CD8-positive, alpha-beta memory T cell (primary cell): ENCODE data around the gene PBX3. TPM values are rescaled to one million over a fixed set of nuclear protein-coding genes. Genes with fewer than 3 reads are reported as not detected.

ENCODE experiments used
- CTCF ChIA-PET: fragments of 350-600 bp; sonication (Branson Sonifier 250); formaldehyde crosslinking; loops from one replicate; lab custom pipeline; 2021; ENCODE audit warnings: antibody characterized with exemption; lab: Charles Lee
- POLR2A ChIA-PET: fragments of 350-600 bp; sonication (Branson Sonifier 250); formaldehyde crosslinking; loops from one replicate; lab custom pipeline; 2021; ENCODE audit warnings: antibody characterized with exemption; lab: Charles Lee
- DNase-seq, 5 donors: peaks; one replicate each; pipeline versions ENCODE4 v3.0.0 to v3.0.0-alpha.2; 2020 to 2022; ENCODE audit warnings: mixed read lengths in 1 of 5
- H3K27ac ChIP-seq: one replicate; pipeline ENCODE4 v1.7.0; 2013; ENCODE audit warnings: low read depth, mild to moderate bottlenecking, low read length, moderate library complexity
- H3K27me3 ChIP-seq: 2 replicates; pipeline ENCODE4 v1.7.0; 2013; ENCODE audit warnings: low read length, mild to moderate bottlenecking; ENCODE audit not compliant: insufficient read depth, poor library complexity, severe bottlenecking
- H3K36me3 ChIP-seq: 2 replicates; pipeline ENCODE4 v1.7.0; 2013; ENCODE audit warnings: mild to moderate bottlenecking, low read length, moderate library complexity; ENCODE audit not compliant: insufficient read depth
- H3K4me1 ChIP-seq: 2 replicates; pipeline ENCODE4 v1.7.0; 2013; ENCODE audit warnings: mild to moderate bottlenecking, low read length, moderate library complexity; ENCODE audit not compliant: insufficient read depth
- H3K4me3 ChIP-seq: 2 replicates; pipeline ENCODE4 v1.7.0; 2013; ENCODE audit warnings: mild to moderate bottlenecking, low read length
- H3K9me3 ChIP-seq: 2 replicates; pipeline ENCODE4 v1.7.0; 2013; ENCODE audit warnings: mild to moderate bottlenecking, low read length
- H3K27ac Mint-ChIP-seq, 8 donors: one replicate each; pipeline ENCODE4 v1.8.0; 2020 to 2021; ENCODE audit warnings: mixed read lengths in 8 of 8, mild to moderate bottlenecking in 6 of 8, inconsistent platforms in 3 of 8, moderate library complexity in 3 of 8
- H3K27me3 Mint-ChIP-seq, 2 donors: one replicate each; pipeline ENCODE4 v1.8.0; 2020 to 2021; ENCODE audit warnings: mixed read lengths in 2 of 2, mild to moderate bottlenecking in 1 of 2, moderate library complexity in 1 of 2
- H3K36me3 Mint-ChIP-seq, 3 donors: one replicate each; pipeline ENCODE4 v1.8.0; 2020 to 2021; ENCODE audit warnings: mixed read lengths in 3 of 3, inconsistent platforms in 1 of 3, mild to moderate bottlenecking in 1 of 3
- H3K4me1 Mint-ChIP-seq, 3 donors: one replicate each; pipeline ENCODE4 v1.8.0; 2020 to 2021; ENCODE audit warnings: mixed read lengths in 3 of 3, inconsistent platforms in 1 of 3, mild to moderate bottlenecking in 1 of 3
- H3K4me3 Mint-ChIP-seq, 7 donors: one replicate each; pipeline ENCODE4 v1.8.0; 2020 to 2021; ENCODE audit warnings: mixed read lengths in 7 of 7, mild to moderate bottlenecking in 6 of 7, moderate library complexity in 4 of 7, inconsistent platforms in 2 of 7
- H3K9me3 Mint-ChIP-seq, 5 donors: one replicate each; pipeline ENCODE4 v1.8.0; 2020 to 2022; ENCODE audit warnings: mixed read lengths in 5 of 5, mild to moderate bottlenecking in 3 of 5, moderate library complexity in 2 of 5, inconsistent platforms in 1 of 5
- polyA plus RNA-seq: library from polyadenylated mRNA; unstranded; fragments of 300-500 nt; fragmentation: Illumina TruSeq; gene quantifications from one replicate; pipeline ENCODE4 v1.2.3, GENCODE V29; 2021
- total RNA-seq, 2 experiments: library from RNA; stranded (reverse); gene quantifications; one replicate each; pipeline ENCODE4 v1.2.3, GENCODE V29; 2021

The PBX3 gene
- total and polyA plus RNA-seq, 3 experiments from 2014 or later = 4.6 to 13.4 (median 12.8) TPM

DNA sequence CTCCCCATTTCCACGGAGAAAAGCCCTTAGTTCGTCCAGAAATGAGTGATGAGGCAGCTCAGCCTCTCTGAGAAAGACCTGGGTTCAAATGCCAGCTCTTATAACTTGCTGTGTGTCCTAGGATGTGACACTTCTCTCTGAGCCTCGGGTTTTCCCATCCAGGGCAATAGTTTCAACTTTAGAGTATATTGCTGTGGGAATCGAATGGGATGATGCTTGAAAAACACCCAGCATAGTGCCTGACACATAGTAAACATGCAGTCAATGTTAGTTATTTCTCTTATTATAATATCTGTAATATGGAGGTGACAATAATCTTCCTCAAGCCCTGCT is 39.7 kb upstream of the PBX3 start:
- ChIA-PET POLR2A (interaction anchor here (1.2 kb wide), 1 partner anchor 117 kb away, joined by 3 read pairs; no protein-coding TSS in a partner anchor), CTCF (interaction anchor here (0.7 to 1.6 kb wide), 3 partner anchors 10 to 38 kb away, joined by 3 to 6 read pairs (median 4); no protein-coding TSS in a partner anchor)
- peaks cover 31% of the 10 kb centered on the region for H3K4me1 ChIP-seq
- no peaks in the 10 kb centered on the region for H3K36me3 ChIP-seq
- Mint-ChIP-seq H3K27ac (peak overlapping the region; percentile 64 to 97 (median 88)), H3K4me3 (peak overlapping the region; percentile 86 to 92 (median 88)), H3K4me1 (peaks cover 37 to 57% (median 43%) of the 10 kb centered on the region in 3 donors), H3K27me3 (peaks cover 1 to 6% of the 10 kb centered on the region in 2 donors), H3K36me3 (peaks cover 1 to 13% (median 5%) of the 10 kb centered on the region in 3 donors), H3K9me3 (no peaks in the 10 kb centered on the region)
- H3K27ac ChIP-seq = peak overlapping the region; percentile 57
- no peaks in the 10 kb centered on the region for H3K9me3 ChIP-seq
- H3K27me3 ChIP-seq = no peaks in the 10 kb centered on the region
- H3K4me3 ChIP-seq = peak overlapping the region; percentile 61
- peak in 1 of 5 donors; percentile 3 for DNase-seq

DNA sequence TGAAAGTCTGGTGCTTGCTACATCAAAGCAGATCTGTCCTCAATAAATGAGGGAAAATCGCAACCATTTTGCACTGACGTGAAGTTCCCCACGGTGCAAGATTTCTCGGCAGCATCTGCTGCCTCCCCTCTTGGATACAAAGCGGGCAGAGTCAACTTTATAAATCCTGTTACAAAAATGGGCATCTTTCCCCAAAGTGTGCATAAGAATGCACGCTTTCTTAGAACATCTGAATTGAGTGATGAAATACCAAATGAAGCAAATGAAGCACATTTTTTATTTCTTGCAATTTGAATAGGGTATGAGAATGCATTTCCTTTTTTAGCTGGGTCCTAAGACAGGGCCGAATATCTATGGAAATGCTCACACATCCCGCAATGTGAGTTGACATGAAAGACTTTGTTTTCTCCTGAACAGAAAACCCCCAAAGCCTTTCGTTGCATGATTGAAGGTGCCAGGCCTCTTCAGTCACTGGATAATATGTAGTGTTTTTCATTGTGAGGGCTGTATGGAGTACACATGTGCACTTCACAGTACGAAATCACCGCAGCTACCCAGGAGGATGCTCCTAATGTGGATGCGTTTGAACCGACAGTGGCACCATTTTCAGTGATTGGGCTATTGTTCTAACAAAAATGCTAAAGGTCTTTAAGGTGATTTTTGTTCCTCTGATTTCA is 20.6 kb upstream of the PBX3 start:
- no peak for DNase-seq
- H3K9me3 Mint-ChIP-seq = no peaks in the 10 kb centered on the region
- H3K4me1 Mint-ChIP-seq = no peaks in the 10 kb centered on the region
- Histone ChIP-seq H3K27ac (no peak overlapping the region), H3K4me1 (no peaks in the 10 kb centered on the region), H3K4me3 (no peak overlapping the region), H3K27me3 (no peaks in the 10 kb centered on the region), H3K36me3 (no peaks in the 10 kb centered on the region), H3K9me3 (no peaks in the 10 kb centered on the region)
- no peak overlapping the region for H3K4me3 Mint-ChIP-seq
- CTCF ChIA-PET = no interaction called here
- POLR2A ChIA-PET = no interaction called here
- peaks cover 6 to 8% of the 10 kb centered on the region in 2 donors for H3K27me3 Mint-ChIP-seq
- no peak overlapping the region for H3K27ac Mint-ChIP-seq
- no peaks in the 10 kb centered on the region for H3K36me3 Mint-ChIP-seq

DNA sequence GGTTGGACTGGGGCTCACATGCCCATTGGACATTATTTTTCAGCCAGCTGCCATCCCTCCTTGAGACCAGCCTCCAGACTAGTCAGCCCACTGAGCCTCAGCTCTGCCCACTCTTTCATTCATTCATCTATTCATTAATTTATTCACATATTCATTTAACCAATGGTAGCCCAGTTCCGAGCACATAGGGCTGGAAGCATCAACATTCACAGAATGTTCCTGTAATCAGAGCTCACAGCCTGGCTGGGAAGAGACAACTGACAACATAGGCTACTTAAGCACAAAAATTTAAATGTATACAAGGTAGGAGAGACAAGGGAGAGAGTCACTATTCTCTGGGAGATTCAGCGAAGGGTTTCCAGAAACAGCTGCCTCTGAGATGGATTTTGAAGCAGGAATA is 17.0 kb upstream of the PBX3 start:
- Histone ChIP-seq H3K27me3 (no peaks in the 10 kb centered on the region), H3K36me3 (no peaks in the 10 kb centered on the region)
- peaks cover 7 to 11% of the 10 kb centered on the region in 2 donors for H3K27me3 Mint-ChIP-seq

DNA sequence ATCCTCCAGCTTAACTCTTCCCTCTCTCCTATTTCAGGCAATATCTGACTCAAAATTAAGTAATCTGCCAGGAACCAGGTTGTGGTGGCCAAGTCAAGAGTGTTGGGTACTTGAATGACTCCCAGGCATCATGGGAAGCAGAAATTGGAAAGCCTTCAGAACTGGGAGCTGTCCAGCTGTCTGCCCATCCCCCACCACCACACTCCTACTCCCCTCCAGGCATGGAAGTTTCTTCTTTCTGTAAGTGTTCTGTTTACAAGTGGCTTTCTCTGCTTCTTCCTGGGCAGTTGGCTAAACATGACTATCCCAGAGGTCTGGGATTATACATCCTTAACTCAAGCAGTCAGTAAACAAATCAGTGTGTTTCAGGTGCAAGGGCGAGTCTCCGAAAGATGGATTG is 14.6 kb upstream of the PBX3 start:
- Histone ChIP-seq H3K36me3 (no peaks in the 10 kb centered on the region), H3K9me3 (no peaks in the 10 kb centered on the region), H3K27me3 (no peaks in the 10 kb centered on the region), H3K4me1 (no peaks in the 10 kb centered on the region), H3K27ac (no peak overlapping the region), H3K4me3 (no peak overlapping the region)
- H3K4me1 Mint-ChIP-seq = no peaks in the 10 kb centered on the region
- no peak for DNase-seq
- POLR2A ChIA-PET = no interaction called here
- CTCF ChIA-PET = no interaction called here
- H3K27ac Mint-ChIP-seq = no peak overlapping the region
- no peaks in the 10 kb centered on the region for H3K36me3 Mint-ChIP-seq
- peaks cover 9 to 13% of the 10 kb centered on the region in 2 donors for H3K27me3 Mint-ChIP-seq
- peaks cover 0 to 2% (median 0%) of the 10 kb centered on the region in 5 donors for H3K9me3 Mint-ChIP-seq
- H3K4me3 Mint-ChIP-seq = no peak overlapping the region

More for the DNA sequence above, 17.0 kb upstream of the PBX3 start:
- Mint-ChIP-seq H3K36me3 (no peaks in the 10 kb centered on the region), H3K9me3 (peaks cover 0 to 2% (median 0%) of the 10 kb centered on the region in 5 donors), H3K4me1 (no peaks in the 10 kb centered on the region), H3K27ac (no peak overlapping the region), H3K4me3 (no peak overlapping the region)
- Histone ChIP-seq H3K27ac (no peak overlapping the region), H3K9me3 (no peaks in the 10 kb centered on the region), H3K4me1 (no peaks in the 10 kb centered on the region), H3K4me3 (no peak overlapping the region)
- ChIA-PET POLR2A (no interaction called here), CTCF (no interaction called here)
- no peak for DNase-seq

DNA sequence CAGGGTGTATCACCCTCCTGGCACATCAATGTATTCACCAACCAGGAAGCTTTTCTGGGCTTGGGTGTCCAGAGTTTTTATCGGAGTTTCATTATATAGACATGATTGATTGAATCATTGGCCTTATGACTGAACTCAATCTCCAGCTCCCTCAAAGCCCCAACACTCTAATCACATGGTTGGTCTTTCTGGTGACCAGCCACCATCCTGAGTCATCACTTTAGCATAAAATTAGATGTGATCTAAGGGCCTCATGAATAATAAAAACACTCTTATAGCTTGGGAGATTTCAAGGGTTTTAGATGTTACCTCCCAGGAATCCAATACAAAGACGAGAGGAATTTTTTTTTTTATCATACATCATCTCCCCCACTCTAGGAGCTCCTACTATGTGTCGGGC is 7.7 kb upstream of the PBX3 start:
- no peaks in the 10 kb centered on the region for H3K4me1 Mint-ChIP-seq
- H3K27me3 ChIP-seq = no peaks in the 10 kb centered on the region
- ChIA-PET CTCF (no interaction called here), POLR2A (no interaction called here)
- no peak overlapping the region for H3K4me3 Mint-ChIP-seq
- DNase-seq = no peak
- H3K36me3 ChIP-seq = no peaks in the 10 kb centered on the region
- no peak overlapping the region for H3K27ac ChIP-seq
- no peak overlapping the region for H3K27ac Mint-ChIP-seq
- peaks cover 0 to 2% (median 0%) of the 10 kb centered on the region in 5 donors for H3K9me3 Mint-ChIP-seq
- H3K36me3 Mint-ChIP-seq = no peaks in the 10 kb centered on the region
- H3K27me3 Mint-ChIP-seq = peaks cover 6 to 16% of the 10 kb centered on the region in 2 donors
- no peaks in the 10 kb centered on the region for H3K4me1 ChIP-seq
- no peaks in the 10 kb centered on the region for H3K9me3 ChIP-seq
- H3K4me3 ChIP-seq = no peak overlapping the region

DNA sequence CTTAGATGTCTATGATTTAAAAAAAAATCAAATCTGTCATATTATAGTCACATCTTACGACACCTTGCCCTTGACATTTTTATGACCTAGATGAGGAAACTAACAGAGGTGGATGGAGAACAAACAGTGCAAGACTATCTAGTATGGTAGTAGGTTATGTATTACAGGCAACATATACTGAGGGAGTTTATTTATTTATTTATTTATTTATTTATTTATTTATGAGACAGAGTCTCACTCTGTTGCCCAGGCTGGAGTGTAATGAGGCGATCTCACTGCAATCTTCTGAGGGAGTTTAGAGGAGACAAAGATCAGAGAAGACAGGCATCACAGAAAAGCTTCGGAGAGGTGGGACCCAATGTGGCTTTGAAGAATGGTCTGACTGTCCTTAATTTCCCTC is 4.5 kb upstream of the PBX3 start:
- ChIA-PET CTCF (no interaction called here), POLR2A (no interaction called here)
- no peaks in the 10 kb centered on the region for H3K9me3 Mint-ChIP-seq
- peaks cover 3 to 7% of the 10 kb centered on the region in 2 donors for H3K27me3 Mint-ChIP-seq
- Histone ChIP-seq H3K4me3 (no peak overlapping the region), H3K27ac (no peak overlapping the region), H3K4me1 (peaks cover 5% of the 10 kb centered on the region), H3K36me3 (no peaks in the 10 kb centered on the region), H3K27me3 (no peaks in the 10 kb centered on the region), H3K9me3 (no peaks in the 10 kb centered on the region)
- no peak overlapping the region for H3K27ac Mint-ChIP-seq
- peaks cover 6 to 8% (median 7%) of the 10 kb centered on the region in 3 donors for H3K4me1 Mint-ChIP-seq
- no peak overlapping the region for H3K4me3 Mint-ChIP-seq
- H3K36me3 Mint-ChIP-seq = peaks cover 0 to 4% (median 0%) of the 10 kb centered on the region in 3 donors
- no peak for DNase-seq

DNA sequence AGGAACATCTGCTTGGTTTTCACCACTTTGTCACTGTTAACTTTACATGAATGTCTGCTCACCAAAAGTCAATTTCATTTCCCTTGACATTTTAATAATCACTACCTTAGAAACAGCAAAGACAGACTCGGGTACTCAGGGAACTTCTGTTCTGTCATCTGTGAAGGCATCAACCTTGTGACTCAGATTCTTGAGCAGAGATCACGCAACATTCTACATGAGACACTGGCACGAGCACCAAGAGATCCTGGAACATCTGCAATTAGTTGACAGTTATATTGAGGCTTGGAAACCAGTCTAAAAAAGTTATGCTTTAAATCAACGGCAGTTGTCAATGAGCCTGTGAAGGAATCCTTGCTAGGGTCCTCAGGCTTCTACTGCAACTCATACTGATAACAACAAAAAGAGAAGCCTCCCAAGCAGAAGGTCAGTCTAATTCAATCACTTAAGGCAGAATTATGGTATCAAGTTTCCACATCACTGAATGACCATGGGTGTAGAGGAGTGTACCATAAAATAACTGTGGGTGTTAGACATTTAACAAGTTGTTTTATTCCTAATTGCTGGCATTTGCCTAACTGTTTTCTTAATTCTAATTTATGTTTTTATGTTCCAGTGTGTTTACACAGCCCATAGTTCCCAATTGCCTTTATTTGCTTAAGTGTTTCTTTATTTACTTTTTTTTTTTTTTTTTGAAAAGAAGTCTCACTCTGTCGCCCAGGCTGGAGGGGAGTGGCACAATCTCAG is 3.3 kb upstream of the PBX3 start:
- POLR2A ChIA-PET = no interaction called here

DNA sequence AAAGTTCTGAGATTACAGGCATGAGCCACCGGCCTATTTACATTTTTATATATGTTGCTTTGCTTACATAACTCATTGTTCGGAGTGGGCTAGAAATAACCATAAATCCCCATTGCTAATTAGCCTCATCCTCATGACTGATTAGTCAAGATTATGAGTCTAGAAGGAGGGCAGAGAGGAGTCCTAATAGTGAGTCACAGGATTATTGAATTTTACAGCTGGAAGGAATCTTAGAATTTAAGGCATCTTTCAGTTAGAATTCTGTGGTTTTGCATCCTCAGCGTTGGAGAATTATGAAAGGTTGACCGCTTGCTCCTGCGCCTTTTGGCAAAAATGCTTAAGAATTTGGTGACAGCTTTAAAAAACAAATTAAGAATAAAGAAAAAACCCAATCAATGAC is 2.6 kb upstream of the PBX3 start:
- Histone ChIP-seq H3K9me3 (no peaks in the 10 kb centered on the region), H3K27ac (no peak overlapping the region), H3K36me3 (no peaks in the 10 kb centered on the region), H3K4me3 (no peak overlapping the region), H3K4me1 (peaks cover 16% of the 10 kb centered on the region), H3K27me3 (no peaks in the 10 kb centered on the region)
- Mint-ChIP-seq H3K9me3 (no peaks in the 10 kb centered on the region), H3K4me3 (peak overlapping the region in 3 of 7 donors; percentile 94 to 97 (median 96)), H3K27me3 (peaks cover 1 to 3% of the 10 kb centered on the region in 2 donors), H3K36me3 (peaks cover 0 to 9% (median 0%) of the 10 kb centered on the region in 3 donors), H3K4me1 (peaks cover 19 to 23% (median 19%) of the 10 kb centered on the region in 3 donors), H3K27ac (peak overlapping the region in 3 of 8 donors; percentile 45 to 88 (median 53))
- ChIA-PET CTCF (interaction anchor here (1.4 kb wide), 1 partner anchor 38 kb away, joined by 4 read pairs; the partner anchor contains the start of gene MAPKAP1), POLR2A (no interaction called here)
- no peak for DNase-seq

More for the DNA sequence above, 3.3 kb upstream of the PBX3 start:
- Histone ChIP-seq H3K4me3 (no peak overlapping the region), H3K4me1 (peaks cover 9% of the 10 kb centered on the region), H3K9me3 (no peaks in the 10 kb centered on the region), H3K27ac (no peak overlapping the region), H3K36me3 (no peaks in the 10 kb centered on the region), H3K27me3 (no peaks in the 10 kb centered on the region)
- Mint-ChIP-seq H3K4me1 (peaks cover 11 to 16% (median 11%) of the 10 kb centered on the region in 3 donors), H3K36me3 (peaks cover 0 to 7% (median 0%) of the 10 kb centered on the region in 3 donors), H3K4me3 (peak overlapping the region in 1 of 7 donors; percentile 97), H3K27ac (peak overlapping the region in 1 of 8 donors; percentile 21), H3K9me3 (no peaks in the 10 kb centered on the region), H3K27me3 (peaks cover 1 to 3% of the 10 kb centered on the region in 2 donors)
- CTCF ChIA-PET = no interaction called here
- no peak for DNase-seq
